ENCODE measurements around the gene LMAN1L. TPM values are rescaled to one million over a fixed set of nuclear protein-coding genes. Genes with fewer than 3 reads are reported as not detected.

Gene LMAN1L
- polyA plus RNA-seq, 1 donor (not counting 4 experiments of a cell fraction or from before 2014, with no cell fraction given) = not detected

- peaks cover 4% of the 10 kb centered on the region for H3K9me1 ChIP-seq (ENCODE audit: control insufficient read depth, extremely low read depth, insufficient read depth, low read length)
- FAIRE-seq = no peak
- H3K79me2 ChIP-seq (ENCODE audit: control insufficient read depth, insufficient read depth, low read length) = peaks cover 40% of the 10 kb centered on the region
- H3K4me1 ChIP-seq (ENCODE audit: control insufficient read depth, extremely low read depth, insufficient read depth, low read length) = peaks cover 56% of the 10 kb centered on the region
- TF ChIP-seq EZH2 (IDR thresholded peaks at IDR 0.05; ENCODE audit: low read length) (no peak), CTCF (optimal IDR thresholded peaks at IDR 0.05 in 1 of 3, IDR thresholded peaks at IDR 0.05 in 1 of 3, conservative IDR thresholded peaks at IDR 0.05 in 1 of 3; ENCODE audit: extremely low read depth in 1 of 3, insufficient read depth in 2 of 3, low read length in 3 of 3) (no peak)
- no peaks in the 10 kb centered on the region for H3K9me3 ChIP-seq (ENCODE audit: control insufficient read depth, low read depth, low read length)
- DNase-seq (ENCODE audit: low read depth, low spot score) = no peak
- H3K9ac ChIP-seq (ENCODE audit: control insufficient read depth, extremely low read depth, insufficient read depth, low read length) = no peak overlapping the region
- H3K4me2 ChIP-seq (ENCODE audit: control insufficient read depth, extremely low read depth, insufficient read depth, low read depth, low read length) = no peak overlapping the region
- H3K27ac ChIP-seq (ENCODE audit: control insufficient read depth, insufficient read depth, low read length) = peak overlapping the region; percentile 45
- no peaks in the 10 kb centered on the region for H3K27me3 ChIP-seq (ENCODE audit: control insufficient read depth, extremely low read depth, insufficient read depth, low read length)
- dilution Hi-C loops (cut with MboI; ENCODE audit: extremely low pct_ligation_motif_present, low sequenced_read_pairs) = no loop called here
- no peak overlapping the region for H3K4me3 ChIP-seq (ENCODE audit: control insufficient read depth in 2 of 3, extremely low read depth in 1 of 3, insufficient read depth in 2 of 3, low read depth in 1 of 3, low read length in 3 of 3)
- peaks cover 0 to 1% of the 10 kb centered on the region in 2 experiments for H3K36me3 ChIP-seq (ENCODE audit: control insufficient read depth in 2 of 2, extremely low read depth in 1 of 2, insufficient read depth in 2 of 2, low read length in 2 of 2)
- H2AFZ ChIP-seq (ENCODE audit: control insufficient read depth, low read length) = no peak overlapping the region
- no peaks in the 10 kb centered on the region for H4K20me1 ChIP-seq (ENCODE audit: control insufficient read depth, extremely low read depth, insufficient read depth, low read length)
These were observed 51.7 kb downstream of the LMAN1L start for GRCh38 chr15:74864296-74864695.

GRCh38 chr15:74865316-74865715 lies 52.7 kb downstream of the LMAN1L start:
- Histone ChIP-seq H3K27ac (ENCODE audit: control insufficient read depth, insufficient read depth, low read length) (peak overlapping the region; percentile 62), H3K9ac (ENCODE audit: control insufficient read depth, extremely low read depth, insufficient read depth, low read length) (no peak overlapping the region), H3K4me2 (ENCODE audit: control insufficient read depth, extremely low read depth, insufficient read depth, low read depth, low read length) (peak overlapping the region; percentile 45), H2AFZ (ENCODE audit: control insufficient read depth, low read length) (no peak overlapping the region), H4K20me1 (ENCODE audit: control insufficient read depth, extremely low read depth, insufficient read depth, low read length) (peaks cover 5% of the 10 kb centered on the region), H3K4me1 (ENCODE audit: control insufficient read depth, extremely low read depth, insufficient read depth, low read length) (peaks cover 66% of the 10 kb centered on the region), H3K9me1 (ENCODE audit: control insufficient read depth, extremely low read depth, insufficient read depth, low read length) (peaks cover 4% of the 10 kb centered on the region), H3K36me3 (ENCODE audit: control insufficient read depth in 2 of 2, extremely low read depth in 1 of 2, insufficient read depth in 2 of 2, low read length in 2 of 2) (peaks cover 0 to 1% of the 10 kb centered on the region in 2 experiments), H3K79me2 (ENCODE audit: control insufficient read depth, insufficient read depth, low read length) (peaks cover 46% of the 10 kb centered on the region), H3K9me3 (ENCODE audit: control insufficient read depth, low read depth, low read length) (no peaks in the 10 kb centered on the region), H3K27me3 (ENCODE audit: control insufficient read depth, extremely low read depth, insufficient read depth, low read length) (no peaks in the 10 kb centered on the region), H3K4me3 (ENCODE audit: control insufficient read depth in 2 of 3, extremely low read depth in 1 of 3, insufficient read depth in 2 of 3, low read depth in 1 of 3, low read length in 3 of 3) (no peak overlapping the region)
- dilution Hi-C loops (cut with MboI; ENCODE audit: extremely low pct_ligation_motif_present, low sequenced_read_pairs) = no loop called here
- TF ChIP-seq EZH2 (IDR thresholded peaks at IDR 0.05; ENCODE audit: low read length) = no peak
- TF ChIP-seq CTCF (optimal IDR thresholded peaks at IDR 0.05 in 1 of 3, IDR thresholded peaks at IDR 0.05 in 1 of 3, conservative IDR thresholded peaks at IDR 0.05 in 1 of 3; ENCODE audit: extremely low read depth in 1 of 3, insufficient read depth in 2 of 3, low read length in 3 of 3) = no peak
- no peak for DNase-seq (ENCODE audit: low read depth, low spot score)
- no peak for FAIRE-seq
